NCI-H146 treated with DMSO at 0.1 percent for 48 hours (cell line): ENCODE data around the gene CHMP4A.

Source experiments
- DNase-seq: peaks from one replicate; lab custom pipeline; 2025; ENCODE audit not compliant: unreplicated experiment; lab: John Stamatoyannopoulos, UW

Gene CHMP4A

DNA sequence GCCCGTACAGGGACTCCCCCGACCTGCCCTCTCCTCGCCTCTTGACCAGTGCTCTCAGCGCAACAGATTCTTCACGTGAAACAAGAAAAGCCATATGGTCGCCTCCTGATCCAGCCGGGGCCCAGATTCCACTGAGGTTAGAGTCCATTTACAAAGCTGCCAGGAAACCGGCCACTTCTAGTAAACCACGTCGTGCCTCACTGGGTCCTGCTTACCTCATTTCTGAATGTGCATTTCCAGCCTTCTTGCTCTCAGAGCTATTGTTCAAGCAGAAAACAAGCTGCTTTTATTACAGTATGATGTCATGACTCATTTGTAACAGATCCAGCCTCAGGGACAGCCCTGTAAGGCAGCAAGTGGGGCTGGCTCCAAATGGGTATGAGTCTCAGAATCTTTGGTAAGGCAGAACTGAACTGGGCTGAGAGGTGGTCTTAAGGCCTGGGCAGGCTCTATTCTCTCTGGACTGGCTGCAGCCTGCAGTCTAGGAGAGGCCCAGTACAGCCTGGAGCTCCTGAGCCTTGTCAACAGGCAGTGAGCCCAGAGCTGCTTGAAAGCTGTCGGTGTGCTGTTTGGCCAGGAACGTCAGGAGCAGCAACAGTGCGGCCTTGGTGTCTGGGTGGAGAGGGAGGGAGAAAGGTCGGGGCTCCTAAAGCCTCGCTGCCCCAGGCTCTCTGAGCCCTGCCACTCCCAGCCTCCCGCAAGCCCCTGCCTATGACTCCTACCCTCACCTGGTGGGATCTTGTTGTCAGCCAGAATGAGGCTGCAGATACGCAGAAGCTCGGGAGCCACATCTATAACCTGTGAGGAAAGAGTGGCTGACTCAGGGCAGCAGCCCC is 33.1 kb downstream of the CHMP4A start:
- DNase-seq = no peak

DNA sequence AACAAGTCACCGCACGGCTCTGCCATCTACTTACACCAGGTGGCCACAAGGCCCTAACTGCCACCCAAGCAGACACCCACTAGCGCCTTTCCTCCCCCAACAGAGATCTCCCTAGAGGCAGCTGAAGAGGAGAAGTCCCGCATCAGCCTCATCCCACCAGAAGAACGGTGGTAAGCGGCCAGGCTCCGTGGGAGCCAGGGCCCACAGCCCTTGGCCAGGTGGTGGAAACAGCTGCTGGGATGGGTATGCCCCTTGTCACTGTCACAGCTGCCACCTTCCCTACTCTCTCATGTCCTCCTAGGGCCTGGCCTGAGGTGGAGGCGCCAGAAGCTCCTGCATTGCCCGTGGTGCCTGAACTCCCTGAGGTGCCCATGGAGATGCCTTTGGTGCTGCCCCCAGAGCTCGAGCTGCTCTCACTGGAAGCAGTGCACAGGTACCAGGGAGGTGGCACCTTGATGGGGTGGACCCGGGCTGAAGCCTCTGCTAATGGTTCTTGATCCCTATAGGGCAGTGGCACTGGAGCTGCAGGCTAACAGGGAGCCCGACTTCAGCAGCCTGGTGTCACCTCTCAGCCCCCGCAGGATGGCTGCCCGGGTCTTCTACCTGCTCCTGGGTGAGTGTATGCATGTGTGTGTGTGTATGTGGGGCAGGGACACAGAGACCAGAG is 33.9 kb downstream of the CHMP4A start:
- DNase-seq = no peak

DNA sequence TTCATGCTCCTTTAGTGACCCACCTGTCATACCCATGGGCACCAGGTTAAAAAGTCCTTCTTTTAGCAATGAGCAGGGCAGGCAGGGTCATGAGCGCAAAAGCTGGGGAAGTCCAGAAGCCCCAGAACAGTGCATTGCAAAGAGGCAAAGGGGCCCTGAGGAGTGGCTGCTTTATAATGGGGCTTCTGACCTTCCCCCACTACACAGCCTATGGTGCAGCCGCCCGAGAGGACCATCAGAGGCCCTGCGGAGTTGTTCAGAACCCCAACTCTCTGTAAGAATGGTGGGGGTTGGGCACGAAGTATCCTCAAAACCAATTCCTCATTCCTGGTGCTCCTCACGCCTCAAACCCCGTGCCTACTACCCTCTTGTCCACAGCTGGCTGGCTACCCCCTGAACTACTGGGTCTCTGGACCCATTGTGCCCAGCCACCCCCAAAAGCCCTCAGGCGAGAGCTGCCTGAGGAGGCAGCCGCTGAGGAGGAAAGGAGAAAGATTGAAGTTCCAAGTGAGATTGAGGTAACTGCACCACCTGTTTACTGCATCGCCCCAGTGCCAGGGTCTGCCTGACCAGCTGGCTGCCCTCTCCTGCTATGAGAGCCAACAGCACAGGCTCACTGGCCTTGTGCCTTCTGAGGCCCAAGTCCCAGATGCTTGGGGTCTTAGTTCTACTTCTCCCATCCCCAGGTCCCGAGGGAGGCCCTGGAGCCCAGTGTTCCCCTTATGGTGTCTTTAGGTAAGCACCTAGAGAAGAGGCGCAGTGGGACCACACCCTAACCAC is 34.7 kb downstream of the CHMP4A start:
- DNase-seq = no peak

DNA sequence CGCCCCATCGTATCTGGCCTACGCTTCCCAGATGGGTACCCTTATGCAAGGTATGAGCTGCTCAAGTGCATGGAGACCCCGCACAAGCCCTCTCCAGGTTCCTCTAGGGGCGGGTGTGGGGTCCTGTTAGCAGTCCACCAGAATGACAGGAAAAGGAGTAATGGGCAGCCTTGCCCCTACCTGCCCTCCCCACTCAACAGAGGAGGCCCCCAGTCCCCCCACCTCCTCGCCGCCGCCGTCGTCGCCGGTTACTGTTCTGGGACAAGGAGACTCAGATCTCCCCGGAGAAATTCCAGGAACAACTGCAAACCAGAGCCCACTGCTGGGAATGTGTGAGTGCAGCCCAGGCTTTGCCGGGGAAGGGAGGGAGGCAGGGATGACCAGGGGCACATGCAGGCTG is 35.4 kb downstream of the CHMP4A start:
- no peak for DNase-seq

DNA sequence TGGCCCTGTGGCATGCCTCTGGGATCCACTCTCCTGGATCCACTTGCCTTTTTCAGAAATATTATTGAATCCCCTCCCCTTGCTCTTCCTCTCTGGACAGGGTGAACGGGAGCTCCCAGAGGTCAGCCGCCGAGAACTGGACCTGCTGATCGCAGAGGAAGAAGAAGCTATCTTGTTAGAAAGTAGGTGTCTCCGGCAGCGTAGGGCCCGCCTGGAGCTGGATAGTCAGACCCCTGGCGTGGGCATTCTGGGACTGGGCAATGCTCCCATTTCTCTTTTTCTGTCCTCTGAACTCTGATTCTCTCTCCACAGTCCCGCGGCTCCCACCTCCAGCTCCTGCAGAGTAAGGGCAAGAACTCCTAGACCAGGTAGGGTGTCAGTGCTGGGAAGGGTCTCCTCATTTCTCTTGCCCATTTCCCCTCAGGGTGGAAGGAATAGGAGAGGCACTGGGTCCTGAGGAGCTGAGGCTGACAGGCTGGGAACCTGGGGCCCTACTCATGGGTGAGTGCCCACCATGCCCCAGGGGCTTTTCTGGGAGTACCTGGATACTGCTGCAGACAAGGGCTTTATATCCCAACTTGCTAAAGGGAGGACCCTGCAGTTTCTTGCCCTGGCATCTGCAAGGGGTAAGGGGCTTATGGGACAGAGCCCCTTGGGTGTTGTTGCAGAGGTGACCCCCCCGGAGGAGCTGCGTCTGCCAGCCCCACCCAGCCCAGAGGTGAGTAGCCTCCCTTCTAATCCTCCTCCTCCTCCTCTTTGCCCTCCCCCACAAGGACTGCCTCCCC is 36.1 kb downstream of the CHMP4A start:
- DNase-seq = no peak

DNA sequence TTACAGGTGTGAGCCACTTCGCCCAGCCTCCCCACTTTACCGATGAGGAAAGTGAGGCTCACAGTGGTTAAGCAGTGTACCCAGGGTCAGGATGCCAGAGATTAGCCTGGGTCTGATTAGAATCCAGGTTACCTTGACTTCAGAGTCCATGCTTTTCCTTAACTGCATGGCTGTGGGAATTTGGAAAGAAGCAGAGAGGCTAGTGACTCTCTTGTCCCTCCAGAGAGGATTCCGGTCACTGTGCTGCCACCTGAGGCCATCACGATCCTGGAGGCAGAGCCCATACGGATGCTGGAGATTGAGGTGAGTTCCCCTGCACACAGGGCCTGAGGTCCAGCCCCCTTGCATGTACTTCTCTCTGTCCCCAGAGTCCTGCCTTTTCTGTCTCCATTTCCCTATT is 36.7 kb downstream of the CHMP4A start:
- DNase-seq = no peak

DNA sequence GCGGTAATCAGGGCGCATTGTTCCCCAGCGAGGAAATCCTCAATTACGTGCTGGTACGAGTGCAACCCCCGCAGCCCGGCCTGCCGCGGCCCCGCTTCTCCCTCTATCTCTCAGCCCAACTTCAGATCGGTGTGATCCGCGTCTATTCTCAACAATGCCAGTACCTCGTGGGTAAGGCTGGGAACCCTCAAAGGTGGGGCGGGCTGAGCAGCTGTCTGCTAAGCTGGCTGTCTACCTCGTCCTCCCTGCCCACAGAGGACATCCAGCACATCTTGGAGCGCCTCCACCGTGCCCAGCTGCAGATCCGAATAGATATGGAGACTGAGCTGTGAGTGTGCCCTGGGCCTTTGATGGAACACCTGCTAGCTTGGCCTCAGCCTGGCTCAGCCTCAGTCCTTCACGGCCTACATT is 40.4 kb downstream of the CHMP4A start:
- no peak for DNase-seq

DNA sequence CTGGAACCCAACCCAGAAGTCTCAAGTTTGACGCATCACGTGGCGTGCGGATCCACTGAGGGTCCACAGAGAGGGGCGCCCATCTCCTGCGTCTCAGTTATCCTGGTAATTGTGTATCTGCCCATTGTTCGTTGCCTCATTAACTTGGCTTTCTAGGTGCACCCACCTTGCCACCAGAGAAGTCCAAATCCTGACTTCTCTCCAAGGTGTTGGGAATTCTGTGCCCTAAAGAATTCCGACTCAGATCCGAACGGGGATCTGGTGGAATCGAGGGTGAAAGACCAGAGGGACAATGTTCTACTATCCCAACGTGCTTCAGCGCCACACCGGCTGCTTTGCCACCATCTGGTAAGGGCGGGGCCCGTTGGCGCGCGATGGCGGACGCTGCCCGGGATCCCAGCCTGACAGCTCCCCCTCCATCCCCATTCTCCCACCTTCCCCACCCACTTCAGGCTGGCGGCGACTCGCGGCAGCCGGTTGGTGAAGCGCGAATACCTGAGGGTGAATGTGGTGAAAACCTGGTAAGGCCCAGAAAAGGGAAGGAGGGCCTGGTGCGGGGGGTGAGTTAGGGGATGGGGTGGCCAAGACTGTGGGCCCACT is 40.9 kb downstream of the CHMP4A start:
- DNase-seq = no peak

DNA sequence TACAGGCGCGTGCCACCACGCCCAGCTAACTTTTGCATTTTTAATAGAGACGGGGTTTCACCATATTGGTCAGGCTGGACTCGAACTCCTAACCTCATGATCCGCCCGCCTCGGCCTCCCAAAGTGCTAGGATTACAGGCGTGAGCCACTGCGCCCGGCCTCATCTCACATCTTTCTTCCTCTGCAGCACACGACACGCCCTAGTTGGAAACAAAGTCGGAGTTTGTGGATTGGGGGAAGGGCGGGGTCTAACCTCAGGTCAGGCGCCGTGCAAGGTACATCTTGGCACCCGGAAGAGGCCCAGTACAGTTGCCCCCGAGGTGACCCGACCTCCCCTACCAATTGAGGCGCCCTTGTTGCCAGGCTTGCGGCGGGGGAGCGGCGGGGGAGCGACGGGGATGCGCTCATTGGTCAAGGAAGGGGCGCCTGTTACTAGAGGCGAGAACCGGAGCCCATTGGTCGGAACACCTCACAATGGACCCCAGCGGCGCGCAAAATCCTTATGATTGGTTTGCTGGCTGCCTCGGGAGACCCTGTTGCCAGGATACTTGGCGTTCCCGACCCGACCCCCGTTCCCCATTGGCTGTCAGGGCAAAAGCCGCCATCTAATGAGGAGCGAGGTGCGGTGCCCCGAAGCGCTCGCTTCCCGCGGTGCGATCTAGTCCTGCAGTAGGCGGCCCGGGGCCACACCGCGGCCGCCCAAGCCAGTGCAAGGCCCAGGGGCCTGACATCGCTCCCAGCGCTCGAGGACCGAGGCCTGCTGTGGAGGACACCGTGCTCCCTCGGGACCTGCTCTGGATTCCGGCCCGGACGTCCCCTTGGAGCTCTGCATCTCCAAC is 41.6 kb downstream of the CHMP4A start, which contains the start of gene REC8:
REC8 (plus strand) TSS at position 659 of the 839 bp plus-strand sequence. CDS start 473 bp downstream, outside the sequence.
- no peak for DNase-seq

DNA sequence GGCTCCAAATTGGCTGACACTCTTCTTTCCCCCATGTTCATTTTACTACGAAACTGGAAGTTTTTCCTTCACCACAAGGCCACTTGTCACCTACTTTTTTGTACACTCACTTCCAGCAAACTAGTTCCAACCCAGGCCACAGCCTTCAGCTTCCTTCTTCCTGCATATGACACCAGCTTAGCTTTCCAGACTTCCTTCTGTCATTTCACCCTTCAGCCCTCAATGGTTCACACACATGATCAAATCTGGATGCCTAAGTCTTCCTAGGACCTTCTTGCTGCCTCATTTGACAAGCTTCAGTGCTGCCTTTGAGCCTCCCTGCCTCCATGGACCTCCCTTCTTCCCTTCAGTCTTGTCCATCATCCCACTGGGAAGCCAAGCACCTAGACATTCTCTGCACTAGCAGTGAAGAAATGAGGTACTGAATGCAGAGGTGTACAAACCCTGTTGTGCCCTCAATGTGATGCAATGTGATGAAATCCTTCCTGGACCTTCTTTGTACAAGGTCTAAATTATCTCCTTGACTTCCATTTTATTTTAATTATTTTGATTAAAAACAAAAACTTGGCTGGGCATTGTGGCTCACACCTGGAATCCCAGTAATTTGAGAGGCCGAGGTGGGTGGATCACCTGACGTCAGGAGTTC is 45.7 kb downstream of the CHMP4A start:
- DNase-seq = no peak

DNA sequence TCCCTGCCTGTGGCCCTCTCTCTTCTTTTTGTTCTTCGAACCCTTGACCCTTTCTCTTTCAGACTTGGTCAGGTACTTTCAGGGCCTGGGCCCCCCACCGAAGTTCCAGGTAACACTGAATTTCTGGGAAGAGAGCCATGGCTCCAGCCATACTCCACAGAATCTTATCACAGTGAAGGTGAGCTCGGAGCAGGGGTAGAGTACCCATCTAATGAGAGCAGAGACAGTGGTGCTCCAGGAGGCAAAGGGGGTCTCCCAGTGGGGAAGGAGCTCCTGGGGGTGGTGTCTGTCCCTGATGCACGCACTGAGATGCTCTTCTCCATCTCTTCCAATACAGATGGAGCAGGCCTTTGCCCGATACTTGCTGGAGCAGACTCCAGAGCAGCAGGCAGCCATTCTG is 47.5 kb downstream of the CHMP4A start:
- DNase-seq = no peak

DNA sequence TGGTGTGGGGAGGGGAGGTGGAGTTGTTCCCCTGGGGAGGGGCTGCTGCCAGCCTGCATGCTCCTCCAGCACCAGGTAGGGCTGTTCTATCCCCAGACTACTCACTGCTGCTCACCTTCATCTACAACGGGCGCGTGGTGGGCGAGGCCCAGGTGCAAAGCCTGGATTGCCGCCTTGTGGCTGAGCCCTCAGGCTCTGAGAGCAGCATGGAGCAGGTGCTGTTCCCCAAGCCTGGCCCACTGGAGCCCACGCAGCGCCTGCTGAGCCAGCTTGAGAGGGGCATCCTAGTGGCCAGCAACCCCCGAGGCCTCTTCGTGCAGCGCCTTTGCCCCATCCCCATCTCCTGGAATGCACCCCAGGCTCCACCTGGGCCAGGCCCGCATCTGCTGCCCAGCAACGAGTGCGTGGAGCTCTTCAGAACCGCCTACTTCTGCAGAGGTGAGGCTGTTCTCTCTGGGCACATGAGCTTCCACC is 48.7 kb downstream of the CHMP4A start:
- DNase-seq = no peak

DNA sequence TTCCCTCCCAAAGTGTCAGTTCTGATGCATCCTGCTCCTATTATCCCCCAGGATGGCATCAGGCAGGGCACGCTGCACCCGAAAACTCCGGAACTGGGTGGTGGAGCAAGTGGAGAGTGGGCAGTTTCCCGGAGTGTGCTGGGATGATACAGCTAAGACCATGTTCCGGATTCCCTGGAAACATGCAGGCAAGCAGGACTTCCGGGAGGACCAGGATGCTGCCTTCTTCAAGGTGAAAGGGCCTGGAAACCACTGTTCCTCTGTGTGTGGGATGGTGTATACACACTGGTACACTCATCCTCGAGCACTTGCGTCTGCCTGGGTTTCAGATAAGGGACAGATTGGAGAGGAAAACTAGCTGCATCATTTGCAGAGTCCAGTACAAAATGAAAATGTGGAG is 51.2 kb downstream of the CHMP4A start:
- DNase-seq = no peak

DNA sequence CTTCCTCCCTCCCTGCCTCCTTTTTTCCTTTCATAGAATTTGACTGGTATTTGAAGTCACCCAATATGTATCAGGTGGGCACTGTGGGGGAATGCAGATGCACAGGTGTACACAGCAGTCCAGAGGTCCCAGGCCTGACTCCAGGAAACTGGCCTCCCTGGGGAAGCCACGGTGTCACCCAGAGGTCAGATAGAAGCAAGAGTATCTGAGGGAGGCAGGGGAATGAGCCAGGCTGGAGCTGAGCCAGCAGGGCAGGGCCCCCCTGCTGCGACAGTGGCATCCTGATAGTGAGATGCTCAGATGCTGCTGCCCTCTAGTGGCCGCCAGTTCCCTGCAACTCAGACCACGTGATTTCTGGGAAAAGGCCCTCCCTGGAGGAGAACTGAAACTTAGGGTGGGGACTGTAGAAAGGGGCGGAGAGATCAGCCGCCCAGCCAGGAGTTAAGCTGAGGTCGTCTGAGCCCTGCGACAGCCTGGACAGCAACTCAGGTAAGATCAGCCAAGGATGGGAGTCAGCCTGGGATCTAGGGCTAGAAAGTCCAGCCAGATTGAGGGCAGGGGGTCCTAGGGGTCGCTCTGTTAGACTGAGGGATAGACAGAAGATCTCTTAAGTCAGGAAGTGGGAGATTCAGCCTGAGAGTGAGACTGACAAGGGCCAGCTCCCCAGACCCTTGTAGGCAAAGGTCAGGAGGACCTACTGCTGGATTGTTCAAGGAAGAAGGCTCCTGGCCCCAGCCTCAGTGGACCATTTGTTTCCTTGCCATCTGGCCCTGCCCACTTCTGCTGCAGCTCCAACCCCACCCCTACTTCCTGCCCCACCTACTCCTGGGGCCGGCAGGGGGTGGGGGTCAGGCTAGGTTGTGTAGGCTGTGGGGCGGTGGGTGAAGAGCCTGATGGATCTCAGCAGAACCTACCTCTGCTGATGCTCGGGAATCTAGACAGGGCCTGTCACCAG is 52.2 kb downstream of the CHMP4A start, which contains the start of gene IRF9:
IRF9 (plus strand) TSS at position 416 of the 955 bp plus-strand sequence. CDS start 880 bp downstream, outside the sequence.
- DNase-seq = peak; percentile 92

DNA sequence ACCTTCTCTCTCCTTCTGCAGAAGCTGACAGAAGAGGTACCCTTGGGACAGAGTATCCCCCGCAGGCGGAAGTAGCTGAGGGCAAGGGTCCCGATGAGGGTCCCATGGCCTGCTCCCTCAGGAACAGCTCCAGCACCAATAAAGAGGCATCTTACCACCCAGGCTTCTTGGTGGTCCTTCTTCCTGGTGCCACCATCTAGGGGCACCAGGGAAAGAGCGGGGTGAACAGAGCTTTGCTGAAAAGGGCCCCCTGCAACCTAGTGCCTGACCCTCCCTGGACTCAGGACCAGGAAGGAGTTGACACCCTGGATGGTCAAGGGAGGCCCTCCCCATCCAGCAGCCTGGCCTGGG is 52.8 kb downstream of the CHMP4A start:
- DNase-seq = no peak

DNA sequence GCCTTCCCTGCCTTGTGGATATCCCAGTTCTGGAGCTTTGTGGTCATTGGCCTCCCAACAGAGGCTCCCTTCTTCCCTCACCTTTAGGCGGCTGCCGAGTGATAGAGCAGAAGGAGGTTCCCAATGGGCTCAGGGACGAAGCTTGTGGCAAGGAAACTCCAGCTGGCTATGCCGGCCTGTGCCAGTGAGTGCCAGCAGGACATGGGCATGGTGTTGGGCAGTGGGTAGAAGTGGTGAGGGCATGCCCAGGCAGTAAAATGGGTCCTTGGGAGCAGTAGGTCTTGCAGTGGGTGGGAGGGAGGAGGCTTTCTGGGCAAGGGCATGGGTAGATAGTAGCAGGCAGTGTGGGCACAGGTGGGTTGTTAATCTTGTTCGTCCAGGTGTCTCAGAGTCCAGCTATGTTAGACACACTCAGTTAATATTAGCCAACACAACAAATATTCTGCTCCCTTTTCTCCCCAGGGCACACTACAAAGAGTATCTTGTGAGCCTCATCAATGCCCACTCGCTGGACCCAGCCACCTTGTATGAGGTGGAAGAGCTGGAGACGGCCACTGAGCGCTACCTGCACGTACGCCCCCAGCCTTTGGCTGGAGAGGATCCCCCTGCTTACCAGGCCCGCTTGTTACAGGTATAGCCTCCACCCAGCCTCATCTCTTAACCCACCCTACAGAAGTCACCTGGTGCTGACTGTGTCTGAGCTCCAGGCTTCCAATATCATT is 53.4 kb downstream of the CHMP4A start:
- no peak for DNase-seq
